GM12892 (cell line): Measurements from ENCODE around the gene NGEF.

ENCODE experiments used
- POLR2A ChIP-seq: IDR thresholded peaks from 2 replicates; pipeline ENCODE4 v1.6.1; 2011; ENCODE audit warnings: low read depth, low read length, control low read depth
- POLR2AphosphoS5 ChIP-seq: IDR thresholded peaks from 2 replicates; pipeline ENCODE4 v1.6.1; 2011; ENCODE audit warnings: low read depth, low read length, control low read depth

GRCh38 chr2:232954691-232955090, 58.4 kb downstream of the NGEF start:
- TF ChIP-seq POLR2A (no peak), POLR2AphosphoS5 (no peak)
